GM12878 (cell line): ENCODE results near the gene ANAPC16. TPM values are rescaled to one million over a fixed set of nuclear protein-coding genes. Genes with fewer than 3 reads are reported as not detected.
A peak's percentile ranks its signal among the peaks of the same experiment; 100 is the strongest.

Experiments
- ATAC-seq: fragments of 200-7000 bp; cut with Tn5 transposase; 3 replicates; pipeline ENCODE4 v1.9.1; 2020; ENCODE audit warnings: mild to moderate bottlenecking, moderate library complexity
- BruUV-seq: library from RNA; stranded (reverse); fragments of 400-500 nt; replicated peaks from 2 replicates; lab custom pipeline; 2021; lab: Mats Ljungman, UMichigan
- CTCF ChIA-PET: fragments of 300-600 bp; sonication (Branson Sonifier 250); formaldehyde crosslinking; extraction: SDS; loops from one replicate; lab custom pipeline; 2021; ENCODE audit warnings: inconsistent platforms; lab: Yijun Ruan, JAX
- POLR2A ChIA-PET: fragments of 350-600 bp; formaldehyde crosslinking; extraction: SDS; loops from one replicate; lab custom pipeline; 2021; ENCODE audit warnings: inconsistent platforms; lab: Charles Lee
- RAD21 ChIA-PET: fragments of 300-600 bp; sonication (Branson Sonifier 250); formaldehyde crosslinking; loops from one replicate; lab custom pipeline; 2023; ENCODE audit warnings: antibody characterized with exemption; ENCODE audit not compliant: unreplicated experiment; lab: Charles Lee
- SMC1A ChIA-PET: fragments of 300-600 bp; sonication (Branson Sonifier 250); formaldehyde crosslinking; loops from one replicate; lab custom pipeline; 2023; ENCODE audit not compliant: unreplicated experiment, uncharacterized antibody; lab: Charles Lee
- DNase-seq: peaks from one replicate; pipeline ENCODE4 v3.0.0-alpha.2; 2011; ENCODE audit warnings: low read depth, low spot score
- FAIRE-seq: peaks from 3 replicates; lab custom pipeline; 2011; peaks lifted over from hg19 to GRCh38; lab: Jason Lieb, UNC
- H2AFZ ChIP-seq: 2 replicates; pipeline ENCODE4 v1.6.0; 2011; ENCODE audit warnings: low read depth, low read length, control low read depth; ENCODE audit not compliant: control insufficient read depth
- H3K27ac ChIP-seq: 2 replicates; pipeline ENCODE4 v1.5.1; 2011; ENCODE audit warnings: control low read depth; ENCODE audit not compliant: control insufficient read depth, insufficient read depth
- H3K27me3 ChIP-seq, 2 experiments: replicated peaks in 1 of 2; 2 replicates each; pipeline versions ENCODE4 v1.6.0 to v1.6.1; 2011; ENCODE audit warnings: low read length in 1 of 2; ENCODE audit not compliant: control insufficient read depth in 2 of 2, insufficient read depth in 2 of 2
- H3K36me3 ChIP-seq, 2 experiments: 2 replicates each; pipeline ENCODE4 v1.5.1; 2011; ENCODE audit warnings: low read length in 1 of 2; ENCODE audit not compliant: control insufficient read depth in 2 of 2, insufficient read depth in 2 of 2
- H3K4me1 ChIP-seq: 2 replicates; pipeline ENCODE4 v1.6.1; 2011; ENCODE audit warnings: mild to moderate bottlenecking, low read length, moderate library complexity, mixed read lengths; ENCODE audit not compliant: control insufficient read depth, insufficient read depth
- H3K4me2 ChIP-seq: 2 replicates; pipeline ENCODE4 v1.6.0; 2011; ENCODE audit warnings: control low read depth; ENCODE audit not compliant: control insufficient read depth, insufficient read depth
- H3K4me3 ChIP-seq: fragments of 200-600 bp; sonication (generic); 2 replicates; pipeline ENCODE4 v1.5.1; 2016
- H3K79me2 ChIP-seq: 2 replicates; pipeline ENCODE4 v1.6.0; 2011; ENCODE audit warnings: low read length; ENCODE audit not compliant: control insufficient read depth, insufficient read depth
- H3K9ac ChIP-seq: 2 replicates; pipeline ENCODE4 v1.8.0; 2011; ENCODE audit warnings: low read length, control low read depth, mixed read lengths; ENCODE audit not compliant: control insufficient read depth, insufficient read depth
- H3K9me3 ChIP-seq: replicated peaks from 3 replicates; pipeline ENCODE4 v1.5.1; 2011; ENCODE audit warnings: mild to moderate bottlenecking, low read length; ENCODE audit not compliant: control insufficient read depth, insufficient read depth
- H4K20me1 ChIP-seq: 2 replicates; pipeline ENCODE4 v1.6.0; 2011; ENCODE audit not compliant: control insufficient read depth, insufficient read depth
- BMI1 ChIP-seq: fragments of 450-650 bp; IDR thresholded peaks from 2 replicates; pipeline ENCODE4 v1.6.1; 2016; ENCODE audit warnings: mild to moderate bottlenecking, moderate library complexity, borderline replicate concordance
- CHD2 ChIP-seq: IDR thresholded peaks from 2 replicates; pipeline ENCODE4 v1.6.1; 2011; ENCODE audit warnings: low read depth, low read length, improper control_type of control experiment, borderline replicate concordance
- CHD4 ChIP-seq: fragments of 200-600 bp; sonication (generic); IDR thresholded peaks from 2 replicates; pipeline ENCODE4 v1.6.1; 2016; ENCODE audit warnings: mild to moderate bottlenecking
- CREB1 ChIP-seq: IDR thresholded peaks from 2 replicates; pipeline ENCODE4 v1.6.1; 2012; ENCODE audit warnings: low read depth, mild to moderate bottlenecking, inconsistent platforms
- EED ChIP-seq: sonication (generic); IDR thresholded peaks from 2 replicates; pipeline ENCODE4 v1.6.1; 2016; ENCODE audit warnings: antibody characterized with exemption, low read depth
- FOXK2 ChIP-seq: fragments of 450-650 bp; IDR thresholded peaks from 2 replicates; pipeline ENCODE4 v1.6.1; 2017; ENCODE audit warnings: mild to moderate bottlenecking, moderate library complexity
- FOXM1 ChIP-seq: IDR thresholded peaks from 2 replicates; pipeline ENCODE4 v1.6.1; 2012; ENCODE audit warnings: low read depth, mild to moderate bottlenecking, inconsistent platforms, low read length, moderate library complexity
- JUND ChIP-seq: IDR thresholded peaks from 2 replicates; pipeline ENCODE4 v1.6.1; 2012; ENCODE audit warnings: low read depth, mild to moderate bottlenecking, low read length, improper control_type of control experiment, moderate library complexity
- MEF2B ChIP-seq: fragments of 450-650 bp; IDR thresholded peaks from 2 replicates; pipeline ENCODE4 v1.6.1; 2018; ENCODE audit warnings: mild to moderate bottlenecking, moderate library complexity; ENCODE audit not compliant: partially characterized antibody, poor library complexity, severe bottlenecking
- NFXL1 ChIP-seq: fragments of 450-650 bp; IDR thresholded peaks from 2 replicates; pipeline ENCODE4 v1.6.1; 2017; ENCODE audit warnings: antibody characterized with exemption, mild to moderate bottlenecking, borderline replicate concordance
- PAX5 ChIP-seq: IDR thresholded peaks from 2 replicates; pipeline ENCODE4 v1.6.1; 2011; ENCODE audit warnings: low read depth, low read length, borderline replicate concordance
- PBX3 ChIP-seq: IDR thresholded peaks from 2 replicates; pipeline ENCODE4 v1.6.1; 2011; ENCODE audit warnings: mild to moderate bottlenecking, low read depth, low read length, moderate library complexity; ENCODE audit not compliant: insufficient replicate concordance
- PML ChIP-seq: IDR thresholded peaks from 2 replicates; pipeline ENCODE4 v1.6.1; 2012; ENCODE audit warnings: low read length, inconsistent platforms
- POLR2AphosphoS5 ChIP-seq: IDR thresholded peaks from 2 replicates; pipeline ENCODE4 v1.6.1; 2011; ENCODE audit warnings: mild to moderate bottlenecking, low read length, inconsistent platforms
- RAD21 ChIP-seq: IDR thresholded peaks from 2 replicates; pipeline ENCODE4 v1.6.1; 2011; ENCODE audit warnings: mild to moderate bottlenecking, low read depth, low read length, moderate library complexity; ENCODE audit not compliant: insufficient read depth
- RUNX3 ChIP-seq: IDR thresholded peaks from 2 replicates; pipeline ENCODE4 v1.6.1; 2012; ENCODE audit warnings: low read length, inconsistent platforms
- SREBF2 ChIP-seq: IDR thresholded peaks from 2 replicates; pipeline ENCODE4 v1.6.1; 2012; ENCODE audit warnings: mild to moderate bottlenecking, low read length
- STAT1 ChIP-seq: fragments of 450-650 bp; conservative IDR thresholded peaks from 2 replicates; pipeline ENCODE4 v1.6.1; 2014; ENCODE audit warnings: antibody characterized with exemption, mild to moderate bottlenecking
- TCF12 ChIP-seq: IDR thresholded peaks from 2 replicates; pipeline ENCODE4 v1.6.1; 2011; ENCODE audit warnings: low read depth, mild to moderate bottlenecking, low read length
- USF2 ChIP-seq: IDR thresholded peaks from 2 replicates; pipeline ENCODE4 v1.6.1; 2011; ENCODE audit warnings: low read depth, low read length, improper control_type of control experiment, borderline replicate concordance
- ZBED1 ChIP-seq: IDR thresholded peaks from 2 replicates; pipeline ENCODE4 v1.6.1; 2016; ENCODE audit warnings: borderline replicate concordance
- WGBS: methylation state at CpG from one replicate; pipeline ENCODE4 v1.1.6; 2016; ENCODE audit warnings: low lambda C conversion rate; ENCODE audit not compliant: insufficient replicate concordance, insufficient coverage; ENCODE audit errors: missing lambda C conversion rate; 5-methylcytosine and 5-hydroxymethylcytosine counted together
- in situ Hi-C: fragments of 300-500 bp; cut with MboI; formaldehyde crosslinking; loops from 9 replicates; pipeline ENCODE4 v1.14.3; 2018; ENCODE audit warnings: mixed read lengths
- intact Hi-C: fragments of 100-400 bp; cut with micrococcal nuclease; formaldehyde crosslinking; loops from one replicate; pipeline ENCODE4 v1.14.2; 2022; ENCODE audit not compliant: unreplicated experiment
- polyA plus RNA-seq, 11 experiments: library from polyadenylated mRNA; depleted of rRNA in 4 of 11; unstranded in 6 of 11; stranded (reverse) in 5 of 11; fragments of >200 nt; fragmentation: Nextera tagmentation in 4 of 11; fragmentation: Illumina TruSeq in 1 of 11; extraction: Ambion mirVana in 4 of 11; extraction: Trizol in 1 of 11; gene quantifications; 1 replicate in 1 of 11; 2 replicates in 10 of 11; pipeline versions ENCODE4 v1.2.1 to v1.2.3, GENCODE V29; 2011 to 2016; ENCODE audit warnings: inconsistent platforms in 2 of 11, missing spikeins in 2 of 11, low read depth in 1 of 11
- total RNA-seq, 4 experiments: library from RNA; depleted of rRNA in 3 of 4; stranded (reverse); fragments of >200 nt in 3 of 4; fragmentation: Illumina TruSeq in 1 of 4; extraction: Trizol in 1 of 4; gene quantifications; 2 replicates each; pipeline versions ENCODE4 v1.2.1 to v1.2.3, GENCODE V29; 2013 to 2021

Gene ANAPC16
- total and polyA plus RNA-seq, 10 of the 15 experiments (the other 5 are each of a cell fraction or from before 2014, with no cell fraction given), result 66.9 to 208 (median 134) TPM

- TF ChIP-seq PBX3, result no peak
- TF ChIP-seq NFXL1, result no peak
- TF ChIP-seq SREBF2, result no peak
- TF ChIP-seq POLR2AphosphoS5, result 0 out of 2 replicates have a peak, but pooled peaks have one; percentile 26
- TF ChIP-seq FOXM1, result no peak
- TF ChIP-seq TCF12, result no peak
- no peak for TF ChIP-seq CREB1
Observed at GRCh38 chr10:72276013-72276387, 60.2 kb downstream of the ANAPC16 start (continued).

GRCh38 chr10:72276421-72277339 is 60.9 kb downstream of the ANAPC16 start:
- H2AFZ ChIP-seq, result no peak overlapping the region
- FAIRE-seq, result no peak
- ChIA-PET SMC1A (interaction anchor here (1.0 to 12.9 kb wide), 17 partner anchors 16 to 151 kb away, joined by 3 to 275 read pairs (median 7); partner anchors contain the start of genes ANAPC16 and ASCC1), POLR2A (interaction anchor here (1.0 to 13.9 kb wide), 14 partner anchors 9 to 61 kb away, joined by 4 to 267 read pairs (median 26); partner anchors contain the start of genes ANAPC16 and ASCC1), CTCF (interaction anchor here (0.6 to 11.3 kb wide), 14 partner anchors 15 to 228 kb away, joined by 3 to 275 read pairs (median 8); no protein-coding TSS in a partner anchor), RAD21 (interaction anchor here (0.9 to 7.8 kb wide), 8 partner anchors 9 to 58 kb away, joined by 3 to 200 read pairs (median 24); no protein-coding TSS in a partner anchor)
- peaks cover 12% of the 10 kb centered on the region for H4K20me1 ChIP-seq
- peak overlapping the region; percentile 92 for H3K4me3 ChIP-seq
- H3K27me3 ChIP-seq, result no peaks in the 10 kb centered on the region
- H3K36me3 ChIP-seq, result peaks cover 2 to 8% of the 10 kb centered on the region in 2 experiments
- peaks cover 39% of the 10 kb centered on the region for H3K79me2 ChIP-seq
- peak overlapping the region; percentile 67 for H3K27ac ChIP-seq
- H3K4me1 ChIP-seq, result peaks cover 12% of the 10 kb centered on the region
- intact Hi-C loops (no loop called here), in situ Hi-C loops (no loop called here)
- H3K9ac ChIP-seq, result peak overlapping the region; percentile 93
- DNase-seq, result no peak
- H3K9me3 ChIP-seq, result no peaks in the 10 kb centered on the region
- no peak for ATAC-seq
- no TSS peak for BruUV-seq
- WGBS, result 67% methylated on average over 6 of the region's 6 CpGs
- peak overlapping the region; percentile 62 for H3K4me2 ChIP-seq
- TF ChIP-seq MEF2B, result no peak
- no peak for TF ChIP-seq EED
- TF ChIP-seq RAD21, result no peak
- no peak for TF ChIP-seq CHD4
- peak; percentile 42; the same call in 1 of the 2 replicates for TF ChIP-seq PML
- no peak for TF ChIP-seq BMI1
- TF ChIP-seq RUNX3, result no peak
- TF ChIP-seq CHD2, result peak; percentile 56; the same call in 1 of the 2 replicates
- TF ChIP-seq STAT1, result no peak
- TF ChIP-seq FOXK2, result no peak
- no peak for TF ChIP-seq ZBED1
- TF ChIP-seq PAX5, result peak; percentile 39; the same call in 1 of the 2 replicates
- TF ChIP-seq USF2, result no peak; the same call in 1 of the 2 replicates
- no peak for TF ChIP-seq JUND
